ENCODE measurements around the gene TSPAN3.

- no peak for TF ChIP-seq CTCF (conservative IDR thresholded peaks at IDR 0.05; ENCODE audit: low read length)
- no peak for TF ChIP-seq EZH2phosphoT487 (IDR thresholded peaks at IDR 0.05; ENCODE audit: borderline replicate concordance, low read depth, low read length)
These were observed 36.9 kb downstream of the TSPAN3 start for GRCh38 chr15:77033729-77034671.

All from OCI-LY7 (cell line).